Endodermal cell (in vitro differentiated cells): Measurements from ENCODE around the gene GFOD1. TPM values are rescaled to one million over a fixed set of nuclear protein-coding genes. Genes with fewer than 3 reads are reported as not detected.

ENCODE experiments used
- DNase-seq: peaks from one replicate; pipeline ENCODE4 v3.0.0-alpha.2; 2017
- H3K27ac ChIP-seq: 2 replicates; pipeline ENCODE4 v1.5.1; 2013; ENCODE audit warnings: mild to moderate bottlenecking, low read depth, low read length, moderate library complexity
- H3K27me3 ChIP-seq: 2 replicates; pipeline ENCODE4 v1.6.1; 2013; ENCODE audit warnings: mild to moderate bottlenecking, low read length, moderate library complexity; ENCODE audit not compliant: insufficient read depth, control insufficient read depth, poor library complexity, severe bottlenecking
- H3K36me3 ChIP-seq: 2 replicates; pipeline ENCODE4 v1.7.0; 2013; ENCODE audit warnings: mild to moderate bottlenecking, low read length, moderate library complexity; ENCODE audit not compliant: control insufficient read depth, insufficient read depth
- H3K4me1 ChIP-seq: one replicate; pipeline ENCODE4 v1.7.0; 2013; ENCODE audit warnings: low read length; ENCODE audit not compliant: control insufficient read depth, insufficient read depth
- H3K4me3 ChIP-seq: 2 replicates; pipeline ENCODE4 v1.5.1; 2013; ENCODE audit warnings: mild to moderate bottlenecking, low read length, moderate library complexity
- H3K9ac ChIP-seq: 2 replicates; pipeline ENCODE4 v1.6.1; 2013; ENCODE audit warnings: mild to moderate bottlenecking, low read length, moderate library complexity; ENCODE audit not compliant: poor library complexity, severe bottlenecking; ENCODE audit errors: extremely low read depth
- H3K9me3 ChIP-seq: 2 replicates; pipeline ENCODE4 v1.6.1; 2013; ENCODE audit warnings: mild to moderate bottlenecking, low read length, moderate library complexity; ENCODE audit not compliant: control insufficient read depth
- H3K27ac Mint-ChIP-seq: 2 replicates; pipeline ENCODE4 v1.8.0; 2020; ENCODE audit warnings: mixed read lengths
- H3K27me3 Mint-ChIP-seq: 2 replicates; pipeline ENCODE4 v1.8.0; 2021; ENCODE audit warnings: mild to moderate bottlenecking, mixed read lengths; ENCODE audit not compliant: insufficient read depth
- H3K36me3 Mint-ChIP-seq: 2 replicates; pipeline ENCODE4 v1.8.0; 2020; ENCODE audit warnings: low read depth, mixed read lengths
- H3K4me1 Mint-ChIP-seq: 2 replicates; pipeline ENCODE4 v1.8.0; 2020; ENCODE audit warnings: mixed read lengths
- H3K4me3 Mint-ChIP-seq: 2 replicates; pipeline ENCODE4 v1.8.0; 2020; ENCODE audit warnings: mild to moderate bottlenecking, moderate library complexity, mixed read lengths
- H3K9me3 Mint-ChIP-seq: 2 replicates; pipeline ENCODE4 v1.8.0; 2020; ENCODE audit warnings: mild to moderate bottlenecking, mixed read lengths
- WGBS, 2 experiments: methylation state at CpG; one replicate each; pipeline versions ENCODE4 v1.1.5 to v1.1.7; 2013; ENCODE audit warnings: missing lambda C conversion rate in 2 of 2, mixed read lengths in 1 of 2; ENCODE audit not compliant: insufficient coverage in 1 of 2, insufficient read length in 1 of 2; 5-methylcytosine and 5-hydroxymethylcytosine counted together
- total RNA-seq, 2 donors: library from RNA; stranded (reverse); fragmentation: NEBNext Ultra II Directional in 1 of 2; extraction: Animal tissue kit (Norgen Biotek cat#: 25700) in 1 of 2; gene quantifications; 2 replicates in 1 of 2; 3 replicates in 1 of 2; pipeline ENCODE4 v1.2.1, GENCODE V29; 2021
- TF ChIP-seq, protein P1 (sequence below): fragments of 200-600 bp; sonication (generic); conservative IDR thresholded peaks from 2 replicates; pipeline ENCODE4 v1.5.0; 2021; ENCODE audit warnings: antibody characterized with exemption, mild to moderate bottlenecking

GFOD1 gene
- total RNA-seq, 2 donors from 2014 or later = 0.71 to 1.9 TPM

DNA sequence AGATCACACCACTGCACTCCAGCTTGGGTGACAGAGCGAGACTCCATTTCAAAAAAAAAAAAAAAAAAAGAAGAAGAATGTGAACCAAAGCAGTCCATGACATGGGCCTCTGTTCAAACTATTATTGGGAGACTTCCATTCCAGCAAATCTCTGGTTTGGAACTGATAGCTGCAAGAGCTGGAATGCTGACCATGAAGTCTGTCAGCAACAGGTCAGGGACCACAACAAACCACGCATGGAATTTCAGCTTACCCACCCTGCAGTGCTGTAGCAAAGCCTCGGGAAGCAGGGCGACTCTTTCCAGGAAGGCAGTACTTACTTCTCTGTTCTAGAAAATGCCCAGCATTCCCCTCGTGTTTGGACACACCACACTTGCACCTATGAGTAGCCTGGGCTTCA lies 125.0 kb downstream of the GFOD1 start:
- Histone ChIP-seq H3K9ac (no peak overlapping the region), H3K27ac (no peak overlapping the region), H3K4me1 (no peaks in the 10 kb centered on the region), H3K36me3 (no peaks in the 10 kb centered on the region), H3K9me3 (no peaks in the 10 kb centered on the region), H3K27me3 (no peaks in the 10 kb centered on the region), H3K4me3 (no peak overlapping the region)
- Mint-ChIP-seq H3K27ac (no peak overlapping the region), H3K4me3 (no peak overlapping the region), H3K27me3 (no peaks in the 10 kb centered on the region), H3K4me1 (peaks cover 3% of the 10 kb centered on the region), H3K36me3 (no peaks in the 10 kb centered on the region), H3K9me3 (no peaks in the 10 kb centered on the region)
- TF ChIP-seq, protein P1, sequence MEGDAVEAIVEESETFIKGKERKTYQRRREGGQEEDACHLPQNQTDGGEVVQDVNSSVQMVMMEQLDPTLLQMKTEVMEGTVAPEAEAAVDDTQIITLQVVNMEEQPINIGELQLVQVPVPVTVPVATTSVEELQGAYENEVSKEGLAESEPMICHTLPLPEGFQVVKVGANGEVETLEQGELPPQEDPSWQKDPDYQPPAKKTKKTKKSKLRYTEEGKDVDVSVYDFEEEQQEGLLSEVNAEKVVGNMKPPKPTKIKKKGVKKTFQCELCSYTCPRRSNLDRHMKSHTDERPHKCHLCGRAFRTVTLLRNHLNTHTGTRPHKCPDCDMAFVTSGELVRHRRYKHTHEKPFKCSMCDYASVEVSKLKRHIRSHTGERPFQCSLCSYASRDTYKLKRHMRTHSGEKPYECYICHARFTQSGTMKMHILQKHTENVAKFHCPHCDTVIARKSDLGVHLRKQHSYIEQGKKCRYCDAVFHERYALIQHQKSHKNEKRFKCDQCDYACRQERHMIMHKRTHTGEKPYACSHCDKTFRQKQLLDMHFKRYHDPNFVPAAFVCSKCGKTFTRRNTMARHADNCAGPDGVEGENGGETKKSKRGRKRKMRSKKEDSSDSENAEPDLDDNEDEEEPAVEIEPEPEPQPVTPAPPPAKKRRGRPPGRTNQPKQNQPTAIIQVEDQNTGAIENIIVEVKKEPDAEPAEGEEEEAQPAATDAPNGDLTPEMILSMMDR = no peak
- no peak for DNase-seq
- 93% methylated on average over 3 to 4 of the region's 5 CpGs for WGBS, 2 experiments

DNA sequence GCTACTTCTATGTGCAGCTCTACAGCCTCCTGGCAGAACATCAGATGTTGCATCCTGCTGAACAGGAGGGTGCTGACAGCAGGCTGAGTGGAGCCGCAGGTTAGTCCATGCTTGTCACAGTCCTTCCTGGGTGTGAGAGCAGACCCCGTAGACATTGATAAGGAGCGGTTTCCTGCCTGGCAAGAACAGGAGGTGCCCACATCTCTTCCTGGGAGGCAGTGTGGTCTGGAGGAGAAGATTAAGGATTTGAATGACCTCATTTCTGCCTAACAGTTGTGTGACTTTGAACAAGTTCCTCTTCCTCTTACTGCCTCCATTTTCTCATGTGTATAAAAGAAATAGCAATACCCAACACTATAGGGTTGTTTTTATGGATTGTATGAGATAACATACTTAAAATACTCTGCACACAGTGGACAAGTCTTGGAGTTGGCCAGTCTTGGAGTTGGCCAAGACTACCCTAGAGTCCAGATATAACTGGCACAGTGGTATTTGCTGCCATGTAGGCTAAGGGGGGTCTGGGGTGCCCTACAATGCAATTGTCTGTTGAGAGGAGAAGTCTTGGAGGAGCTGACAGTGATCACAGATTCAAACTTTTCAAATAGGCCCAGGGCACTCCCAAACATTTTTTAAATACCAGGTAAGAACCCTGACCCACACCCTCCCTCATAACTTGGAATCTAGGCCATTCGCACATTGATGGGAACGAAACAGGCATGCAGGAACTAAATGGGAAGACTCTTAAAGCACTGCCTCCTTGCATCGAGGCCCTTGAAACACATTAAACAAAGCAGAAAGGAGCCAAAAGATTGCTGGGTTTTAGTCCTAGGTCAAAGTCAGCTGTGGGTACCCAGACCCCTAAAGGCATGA lies 126.5 kb downstream of the GFOD1 start:
- Histone ChIP-seq H3K27ac (no peak overlapping the region), H3K4me1 (no peaks in the 10 kb centered on the region), H3K9ac (no peak overlapping the region), H3K9me3 (no peaks in the 10 kb centered on the region), H3K36me3 (no peaks in the 10 kb centered on the region), H3K27me3 (no peaks in the 10 kb centered on the region), H3K4me3 (no peak overlapping the region)
- WGBS, 2 experiments = 93 to 97% methylated on average over 4 to 6 of the region's 6 CpGs
- no peak overlapping the region for H3K27ac Mint-ChIP-seq
- DNase-seq = no peak
- TF ChIP-seq, protein P1 = no peak
- H3K9me3 Mint-ChIP-seq = no peaks in the 10 kb centered on the region
- H3K4me1 Mint-ChIP-seq = no peaks in the 10 kb centered on the region
- H3K36me3 Mint-ChIP-seq = no peaks in the 10 kb centered on the region
- no peaks in the 10 kb centered on the region for H3K27me3 Mint-ChIP-seq
- H3K4me3 Mint-ChIP-seq = no peak overlapping the region

DNA sequence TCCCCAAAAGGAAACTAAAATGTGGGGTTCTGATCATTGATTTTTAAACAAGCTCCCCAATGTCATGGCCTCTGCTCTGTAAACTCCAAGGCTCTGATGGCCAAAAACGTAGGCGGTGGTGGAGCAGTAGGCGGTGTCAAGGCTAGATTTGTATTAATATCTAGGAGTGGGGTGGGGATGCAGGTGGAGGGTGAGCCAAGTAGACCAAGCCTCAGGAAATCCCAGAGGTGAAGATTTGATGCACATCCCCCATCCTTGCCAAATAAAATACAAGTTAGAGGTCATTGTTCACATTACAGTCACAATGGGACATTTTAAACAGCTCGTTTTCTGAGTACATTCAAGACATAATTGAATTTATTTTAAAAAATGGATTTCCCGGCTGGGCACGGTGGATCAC lies 128.1 kb downstream of the GFOD1 start:
- H3K9me3 Mint-ChIP-seq = no peaks in the 10 kb centered on the region
- H3K4me3 ChIP-seq = no peak overlapping the region
- no peaks in the 10 kb centered on the region for H3K36me3 Mint-ChIP-seq
- H3K4me1 Mint-ChIP-seq = no peaks in the 10 kb centered on the region
- H3K4me3 Mint-ChIP-seq = no peak overlapping the region
- no peaks in the 10 kb centered on the region for H3K27me3 ChIP-seq
- no peaks in the 10 kb centered on the region for H3K9me3 ChIP-seq
- TF ChIP-seq, protein P1 = no peak
- 93 to 95% methylated on average over 4 to 6 of the region's 6 CpGs for WGBS, 2 experiments
- no peaks in the 10 kb centered on the region for H3K36me3 ChIP-seq
- H3K27me3 Mint-ChIP-seq = no peaks in the 10 kb centered on the region
- no peaks in the 10 kb centered on the region for H3K4me1 ChIP-seq
- no peak overlapping the region for H3K27ac ChIP-seq
- H3K27ac Mint-ChIP-seq = no peak overlapping the region
- no peak for DNase-seq
- no peak overlapping the region for H3K9ac ChIP-seq
